Stimulated activated CD8-positive, alpha-beta memory T cell treated with anti-CD3 and anti-CD28 coated beads, Interleukin-4, amount 100 ng/mL, for 4 hours (primary cell): ENCODE results near the gene CPEB3.
"Not testable (repeated sequence)": the region's sequence is repeated elsewhere in the genome, so short reads cannot be mapped to it uniquely, and the experiment has no call there.

Experiments used
- DNase-seq, 2 donors: peaks; one replicate each; pipeline ENCODE4 v3.0.0-alpha.2; 2020; ENCODE audit warnings: low read depth in 2 of 2, low spot score in 1 of 2

Gene CPEB3

DNA sequence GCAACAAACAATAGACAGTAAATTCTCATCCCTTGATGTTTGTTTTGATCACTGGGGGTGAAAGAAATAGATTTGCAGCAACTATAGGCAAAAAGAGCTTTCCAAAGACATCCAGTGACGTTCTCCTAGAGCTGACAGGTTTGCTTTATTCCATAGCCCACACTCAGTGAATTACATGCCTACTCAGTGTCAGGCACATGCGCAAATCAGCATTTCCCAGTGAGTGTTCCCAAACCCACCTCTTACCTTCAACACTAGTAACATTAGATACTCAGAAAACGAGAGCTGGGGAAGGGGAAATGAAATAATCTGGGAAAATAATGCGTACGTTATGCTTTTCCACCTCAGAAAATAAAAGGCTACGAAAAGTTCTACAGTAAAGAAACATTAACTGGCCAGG, 144.1 kb downstream of the CPEB3 start:
- DNase-seq = no peak

DNA sequence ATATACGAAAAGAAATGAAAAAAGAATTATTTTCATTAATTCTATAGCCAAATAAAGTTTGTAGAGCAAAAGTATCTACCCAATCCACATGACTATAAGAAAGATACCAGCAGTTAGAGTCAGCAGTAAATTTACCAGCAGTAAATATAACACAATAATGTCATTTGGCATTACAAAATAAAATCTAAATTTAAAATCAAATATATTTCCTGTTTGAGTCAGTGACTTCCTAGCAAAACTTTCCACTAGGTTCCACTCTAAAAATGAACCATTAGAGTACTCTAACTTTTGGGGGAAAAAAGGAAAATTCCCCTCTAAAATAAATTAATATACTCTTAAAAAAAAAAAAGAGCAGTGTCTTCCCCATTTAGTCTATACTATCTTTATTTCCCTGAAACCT, 144.8 kb downstream of the CPEB3 start:
- DNase-seq = no peak

DNA sequence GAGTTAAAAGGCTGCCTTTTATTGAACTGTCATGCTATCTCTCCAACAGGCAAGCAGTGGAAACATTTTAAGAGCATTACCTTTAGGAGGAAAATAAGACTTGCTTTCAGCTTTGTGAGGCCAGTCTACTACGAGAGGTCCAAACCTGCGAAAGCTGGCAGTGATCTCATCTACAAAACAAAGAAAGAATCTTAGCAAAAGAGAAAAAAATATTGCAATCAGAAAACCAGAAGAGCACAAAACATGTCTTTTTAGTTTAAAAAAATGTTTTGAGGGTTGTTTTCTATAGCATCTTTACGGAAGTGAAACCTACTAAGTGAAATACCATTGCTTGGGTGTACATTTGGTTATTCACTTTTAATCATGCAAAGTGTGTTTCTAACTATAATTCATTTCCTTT, 147.9 kb downstream of the CPEB3 start:
- DNase-seq = no peak

DNA sequence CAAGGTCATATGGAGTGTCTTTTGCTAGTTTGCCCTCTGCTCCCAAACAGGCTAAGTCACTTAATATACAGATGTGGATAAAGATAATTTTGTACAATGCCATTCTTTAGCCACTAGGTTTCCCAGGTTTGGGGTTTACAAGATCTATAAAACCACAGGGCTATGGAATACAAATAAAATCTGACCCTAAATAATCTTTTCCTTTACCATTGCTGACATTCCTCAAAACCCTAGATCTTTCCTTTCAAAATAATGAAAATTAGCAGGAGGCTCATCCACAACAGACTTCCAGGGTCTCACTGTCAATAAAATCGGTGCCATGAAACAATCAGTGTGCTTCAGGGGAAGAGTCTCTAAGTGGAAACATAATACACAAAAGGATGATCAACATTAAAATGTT, 148.4 kb downstream of the CPEB3 start:
- no peak for DNase-seq

DNA sequence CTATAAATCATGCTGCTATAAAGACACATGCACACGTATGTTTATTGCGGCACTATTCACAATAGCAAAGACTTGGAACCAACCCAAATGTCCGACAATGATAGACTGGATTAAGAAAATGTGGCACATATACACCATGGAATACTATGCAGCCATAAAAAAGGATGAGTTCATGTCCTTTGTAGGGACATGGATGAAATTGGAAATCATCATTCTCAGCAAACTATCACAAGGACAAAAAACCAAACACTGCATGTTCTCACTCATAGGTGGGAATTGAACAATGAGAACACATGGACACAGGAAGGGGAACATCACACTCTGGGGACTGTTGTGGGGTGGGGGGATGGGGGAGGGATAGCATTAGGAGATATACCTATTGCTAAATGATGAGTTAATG, 149.7 kb downstream of the CPEB3 start:
- DNase-seq = not testable (repeated sequence)

DNA sequence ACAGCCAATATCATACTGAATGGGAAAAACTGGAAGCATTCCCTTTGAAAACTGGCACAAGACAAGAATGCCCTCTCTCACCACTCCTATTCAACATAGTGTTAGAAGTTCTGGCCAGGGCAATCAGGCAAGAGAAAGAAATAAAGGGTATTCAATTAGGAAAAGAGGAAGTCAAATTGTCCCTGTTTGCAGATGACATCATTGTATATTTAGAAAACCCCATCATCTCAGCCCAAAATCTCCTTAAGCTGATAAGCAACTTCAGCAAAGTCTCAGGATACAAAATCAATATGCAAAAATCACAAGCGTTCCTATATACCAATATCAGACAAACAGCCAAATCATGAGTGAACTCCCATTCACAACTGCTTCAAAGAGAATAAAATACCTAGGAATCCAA, 156.8 kb downstream of the CPEB3 start:
- not testable (repeated sequence) for DNase-seq

DNA sequence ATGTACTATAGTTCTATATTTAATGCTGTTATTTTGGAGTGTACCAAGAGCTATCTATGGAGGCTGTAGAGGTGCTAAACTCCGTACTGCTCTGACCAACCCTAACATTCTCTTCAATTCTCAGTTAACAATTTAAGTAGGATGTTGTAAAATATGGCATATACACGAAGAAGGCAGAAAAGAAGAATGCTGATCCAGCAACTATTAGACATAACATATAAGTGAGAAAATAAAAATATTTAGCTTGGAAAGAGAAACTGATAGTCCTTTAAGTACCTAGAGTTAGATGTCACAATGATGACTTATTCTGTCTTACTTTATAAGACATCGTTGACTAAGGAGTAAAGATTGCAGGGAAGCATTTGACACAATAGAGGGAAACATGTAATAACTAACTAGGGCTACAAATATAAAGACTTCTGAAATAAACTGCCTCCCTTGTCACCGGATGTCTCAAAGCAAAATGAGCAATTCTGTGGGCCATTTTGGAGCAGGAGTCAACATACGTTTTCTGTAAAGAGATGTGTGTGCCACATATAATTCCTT, 159.5 kb downstream of the CPEB3 start:
- no peak for DNase-seq

DNA sequence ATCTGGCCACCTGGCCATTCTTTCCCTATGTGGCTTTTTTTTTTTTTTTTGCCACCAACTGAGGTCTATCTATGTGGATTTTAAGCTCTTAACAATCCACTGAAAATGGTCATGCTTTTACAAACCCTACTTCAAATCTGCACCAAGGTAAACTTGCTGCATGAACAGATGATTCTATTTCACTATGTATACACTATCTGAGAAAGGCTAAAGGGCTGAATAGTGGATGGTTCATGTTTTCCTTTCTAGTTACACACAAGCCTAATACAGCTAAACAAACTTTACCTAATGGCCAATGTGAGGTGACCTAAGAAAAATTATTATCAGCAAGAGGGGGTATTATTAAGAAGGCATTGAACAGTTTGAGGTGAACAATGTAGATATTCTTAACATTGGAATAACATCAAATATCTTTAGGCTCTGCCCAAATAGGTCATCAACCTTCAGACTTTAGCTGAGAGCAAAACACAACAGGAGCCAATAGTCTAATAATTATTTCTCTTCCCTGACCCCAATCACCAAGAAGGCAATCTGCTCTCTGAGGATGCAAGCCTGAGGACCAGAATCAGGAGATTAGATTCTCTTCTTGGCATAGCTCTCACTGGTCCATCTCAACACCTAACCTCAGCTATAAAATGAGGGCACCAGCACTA, 160.1 kb downstream of the CPEB3 start:
- DNase-seq = no peak

DNA sequence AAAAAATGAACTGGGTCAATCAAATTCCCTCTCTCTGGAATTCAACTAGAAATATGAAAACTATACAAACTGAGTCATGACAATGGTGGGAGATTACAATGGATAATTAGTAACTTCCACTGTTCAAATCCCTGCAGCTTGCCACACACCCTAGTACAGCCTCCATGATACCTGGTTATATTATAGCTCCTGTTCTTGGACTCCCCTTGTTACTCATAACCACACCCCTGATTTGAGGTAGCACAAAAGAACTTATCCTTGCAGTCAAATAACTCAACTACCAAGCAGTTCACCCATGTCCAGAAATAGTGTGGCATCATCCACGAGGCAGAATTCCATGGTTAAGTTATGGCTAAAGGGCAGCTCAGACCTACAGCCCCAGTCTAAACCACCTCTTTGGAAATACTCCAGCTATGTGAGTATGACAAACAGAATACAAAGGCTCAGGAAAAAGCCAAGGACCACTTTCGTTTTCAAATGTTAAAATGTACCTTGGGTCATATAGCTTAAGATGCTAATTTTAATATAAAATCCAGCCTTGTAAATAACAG, 164.7 kb downstream of the CPEB3 start:
- DNase-seq = no peak

DNA sequence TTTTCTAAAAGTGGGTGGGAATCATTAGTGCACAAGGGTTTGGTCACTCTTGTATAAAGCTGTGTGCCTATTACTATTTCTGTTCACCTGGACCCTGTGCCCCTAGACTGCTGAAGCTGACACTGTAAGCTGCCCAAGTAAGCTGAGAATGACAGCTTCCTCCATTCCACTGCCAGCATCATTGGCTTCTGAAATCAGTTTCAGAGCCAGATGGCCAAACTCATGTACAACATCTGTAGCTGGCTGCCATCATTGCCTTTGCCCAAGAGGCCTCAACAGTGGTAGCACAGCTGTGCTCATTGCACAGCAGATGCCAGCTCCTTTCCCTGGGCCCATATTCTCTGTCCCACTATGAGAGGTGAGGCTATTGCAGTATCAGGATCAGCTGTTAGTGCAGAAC, 165.7 kb downstream of the CPEB3 start:
- DNase-seq = no peak

DNA sequence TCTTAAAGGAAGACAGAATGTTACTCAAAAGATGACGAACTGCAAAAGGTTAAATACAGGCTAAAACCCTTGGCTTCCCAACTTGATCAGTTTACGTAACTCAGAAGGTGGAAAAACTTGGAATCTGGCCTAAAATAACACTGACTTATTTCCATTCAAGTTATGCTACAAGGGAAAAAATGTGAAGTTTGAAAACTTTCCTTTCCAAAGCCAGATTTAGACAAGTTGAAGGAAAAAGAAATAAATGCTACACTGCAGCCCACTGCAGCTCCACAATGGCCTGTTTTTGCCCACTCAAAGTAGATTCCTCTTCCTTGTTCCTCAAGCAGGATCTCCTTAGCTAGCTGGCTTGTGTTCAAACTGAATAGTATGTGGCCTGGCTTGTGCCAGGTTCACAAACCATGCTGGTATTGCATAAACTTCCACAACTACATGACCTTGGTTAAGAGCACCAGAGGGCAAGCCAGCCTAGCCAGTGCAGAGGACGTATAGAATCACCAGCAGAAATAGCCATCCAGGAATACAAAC, 166.2 kb downstream of the CPEB3 start:
- no peak for DNase-seq

DNA sequence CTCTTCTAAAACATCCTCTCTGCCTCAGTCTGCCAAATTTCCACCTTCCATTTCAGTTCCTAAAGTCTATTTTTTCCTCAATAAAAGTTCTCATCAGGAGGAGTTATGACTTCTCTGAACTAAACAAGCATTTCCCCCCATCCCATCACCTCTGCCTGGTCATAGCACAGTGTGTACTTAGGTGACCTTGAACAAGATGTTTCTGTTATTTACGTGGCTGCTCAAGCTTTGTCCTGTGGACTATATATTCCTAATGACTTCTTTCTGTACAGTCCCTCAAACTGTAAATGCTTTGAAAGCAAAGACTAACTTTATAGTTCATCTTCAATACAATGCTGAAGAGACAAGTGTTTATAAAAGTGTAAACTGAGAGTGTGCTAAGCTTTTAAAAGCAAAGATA, 166.9 kb downstream of the CPEB3 start:
- no peak for DNase-seq

DNA sequence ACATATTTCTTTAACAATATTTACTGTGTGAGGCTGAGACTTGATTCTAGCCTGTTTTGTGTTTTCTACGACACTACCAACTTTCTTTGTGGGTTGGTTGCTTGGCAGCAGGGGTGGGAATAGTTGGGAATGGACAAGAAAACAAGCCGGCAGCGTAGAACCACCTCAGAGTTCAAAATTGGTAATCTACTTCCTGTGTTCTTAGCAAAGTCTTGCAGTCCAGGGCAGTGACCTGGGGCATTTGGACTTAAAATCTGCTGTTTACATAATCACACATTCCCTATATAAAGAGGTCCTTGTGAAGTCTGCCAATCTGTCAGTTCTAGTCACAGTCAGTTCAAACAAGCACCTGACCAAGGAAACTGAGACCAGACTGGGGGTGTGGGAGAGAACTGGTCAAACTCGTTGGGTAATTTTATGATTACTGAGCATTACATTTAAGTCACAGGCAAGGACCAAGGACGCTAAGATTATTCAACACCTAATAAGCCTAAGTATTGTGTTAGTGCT, 167.9 kb downstream of the CPEB3 start:
- no peak for DNase-seq

DNA sequence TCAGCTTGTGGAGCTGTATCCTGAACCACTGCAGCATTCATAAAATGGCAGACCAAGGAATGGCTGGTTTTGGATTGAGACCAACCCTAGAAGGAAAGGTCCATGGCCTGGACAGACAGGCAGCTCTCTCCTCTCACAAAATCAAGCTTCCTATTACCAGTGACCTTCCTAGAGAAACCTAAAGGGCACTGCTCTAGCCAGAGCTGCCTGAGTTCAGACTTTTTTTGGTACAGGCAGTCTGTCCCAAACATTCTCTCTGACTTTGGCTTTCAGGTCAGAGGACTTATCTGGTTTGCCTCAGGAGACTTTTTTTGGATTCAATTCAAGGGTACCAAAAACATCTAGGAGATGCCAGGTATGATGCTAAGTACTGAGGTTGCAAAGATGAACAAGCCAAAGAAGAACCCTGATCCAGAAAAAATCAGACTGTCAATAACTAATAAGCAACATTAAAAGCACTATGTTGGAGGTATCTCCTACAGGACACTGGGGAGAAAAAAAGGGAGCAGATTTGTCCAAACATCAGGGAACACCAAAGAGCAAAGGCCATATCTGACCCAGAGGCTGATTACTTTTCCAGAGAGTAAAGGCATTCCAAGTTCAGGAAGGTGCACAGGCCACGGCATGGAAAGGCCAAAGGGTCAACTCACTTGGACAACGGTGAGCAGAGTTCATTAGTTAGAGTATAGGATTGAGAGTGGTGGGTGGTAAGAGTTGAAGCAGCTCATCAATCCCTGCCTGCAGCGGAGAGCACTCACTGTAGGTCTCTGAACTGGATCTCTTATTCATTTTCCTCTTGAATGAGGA, 169.0 kb downstream of the CPEB3 start:
- no peak for DNase-seq

DNA sequence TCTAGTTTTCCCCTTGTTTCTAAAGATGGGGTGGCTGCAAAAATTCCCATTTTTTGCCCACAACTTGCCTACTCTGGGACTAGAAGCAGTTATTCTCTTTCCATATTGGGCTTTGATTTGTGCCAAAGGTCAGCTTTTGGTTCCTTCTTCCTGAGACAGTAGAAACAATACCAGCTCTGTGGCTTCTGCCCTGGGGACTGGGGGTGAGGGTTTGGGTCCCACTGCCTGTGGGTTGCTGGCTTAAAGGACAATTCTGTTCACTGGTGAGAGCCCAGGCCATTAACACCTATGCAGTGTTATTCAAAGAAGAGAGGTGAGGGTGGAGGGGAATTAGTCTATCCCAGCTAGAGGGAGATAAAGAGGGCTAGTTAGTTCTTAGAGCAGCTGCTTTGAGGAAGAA, 171.5 kb downstream of the CPEB3 start:
- no peak for DNase-seq

DNA sequence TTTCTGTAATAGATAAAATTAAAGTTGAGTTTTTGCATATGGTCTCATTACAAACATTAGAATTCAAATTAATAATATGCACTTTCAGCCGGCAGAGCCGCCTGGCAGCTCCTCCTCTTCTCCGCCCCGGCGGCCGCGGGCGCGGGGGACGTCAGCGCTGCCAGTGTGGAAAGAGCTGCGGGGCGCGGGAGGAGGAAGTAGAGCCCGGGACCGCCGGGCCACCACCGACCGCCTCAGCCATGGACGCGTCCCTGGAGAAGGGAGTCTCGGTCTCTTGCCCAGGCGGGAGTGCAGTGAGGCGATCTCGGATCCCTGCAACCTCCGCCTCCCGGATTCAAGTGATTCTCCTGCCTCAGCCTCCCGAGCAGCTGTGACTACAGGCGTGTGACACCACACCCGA, 176.0 kb downstream of the CPEB3 start:
- not testable (repeated sequence) for DNase-seq

DNA sequence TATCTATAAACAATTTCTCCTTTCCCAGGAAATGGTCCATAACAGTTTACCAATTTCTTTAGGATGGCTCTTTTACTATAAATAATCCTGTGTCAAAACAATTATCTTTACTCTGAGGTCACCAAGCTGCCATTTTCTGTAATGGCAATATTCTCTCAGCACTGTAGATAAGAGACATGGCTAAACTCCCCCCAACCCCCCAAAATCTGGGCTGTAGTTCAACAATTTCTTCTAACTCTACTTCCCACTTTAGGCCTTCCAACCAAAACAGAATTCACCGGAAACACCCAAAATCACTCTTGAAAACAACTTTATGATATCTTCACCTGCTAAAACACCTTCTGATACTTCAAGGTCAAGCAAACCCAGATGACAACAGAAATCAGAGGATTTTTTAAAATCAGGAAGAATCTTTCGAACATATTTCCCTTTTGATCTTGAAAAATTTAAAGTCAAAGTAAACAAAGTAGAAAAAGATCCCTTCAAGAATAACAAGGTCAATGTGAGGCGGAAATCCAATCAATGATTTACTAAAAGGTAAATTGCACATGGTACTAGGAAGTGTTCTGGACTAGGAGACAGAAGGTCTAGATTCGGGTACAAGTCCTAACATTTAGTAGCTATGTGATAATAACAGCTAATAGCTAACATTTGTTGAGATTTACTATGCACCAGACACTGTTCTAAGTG, 176.8 kb downstream of the CPEB3 start:
- DNase-seq = no peak

DNA sequence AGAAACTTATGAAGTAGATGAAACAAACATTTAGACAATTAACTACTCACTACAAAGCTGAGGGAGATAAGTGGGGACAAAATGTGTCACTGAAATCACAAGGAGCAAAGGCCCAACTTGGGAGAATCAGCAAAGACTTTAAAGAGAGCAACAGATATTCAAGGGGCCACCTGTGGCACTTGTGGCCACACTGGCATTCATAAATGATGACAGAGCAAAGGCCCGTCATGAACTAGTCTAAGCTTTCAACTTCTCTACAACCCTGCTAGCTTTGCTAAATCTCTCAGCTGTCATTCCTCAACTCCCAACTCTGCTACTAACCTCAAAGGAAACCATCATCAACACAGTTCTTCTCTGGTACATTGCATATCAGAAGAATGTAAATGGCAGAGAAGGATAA, 178.4 kb downstream of the CPEB3 start:
- no peak for DNase-seq

DNA sequence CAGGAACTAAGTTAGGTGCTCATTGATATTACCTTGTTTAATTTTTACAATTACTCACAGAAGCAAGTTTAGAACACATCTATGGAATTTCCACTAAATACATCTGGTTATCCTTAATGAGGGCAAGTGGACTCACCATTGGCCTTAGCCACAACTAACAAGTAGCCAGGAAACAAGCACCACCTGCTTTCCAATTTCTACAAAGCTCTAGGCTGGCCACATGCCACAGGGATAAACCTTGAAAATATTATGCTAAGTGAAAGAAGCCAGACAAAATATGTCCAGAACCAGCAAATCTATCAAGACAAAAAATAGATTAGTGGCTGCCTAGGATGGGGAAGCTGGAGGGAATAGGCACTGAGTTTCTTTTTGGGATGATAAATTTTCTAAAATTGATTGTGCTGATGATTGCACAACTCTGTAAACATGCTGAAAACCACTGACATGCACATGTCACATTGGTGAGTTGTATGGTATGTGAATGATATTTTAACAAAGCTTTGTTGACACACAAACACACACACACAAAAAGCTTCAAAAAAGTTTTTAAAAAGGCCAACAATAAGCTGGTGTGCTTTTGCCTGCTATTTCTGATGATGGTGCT, 179.4 kb downstream of the CPEB3 start:
- DNase-seq = no peak

DNA sequence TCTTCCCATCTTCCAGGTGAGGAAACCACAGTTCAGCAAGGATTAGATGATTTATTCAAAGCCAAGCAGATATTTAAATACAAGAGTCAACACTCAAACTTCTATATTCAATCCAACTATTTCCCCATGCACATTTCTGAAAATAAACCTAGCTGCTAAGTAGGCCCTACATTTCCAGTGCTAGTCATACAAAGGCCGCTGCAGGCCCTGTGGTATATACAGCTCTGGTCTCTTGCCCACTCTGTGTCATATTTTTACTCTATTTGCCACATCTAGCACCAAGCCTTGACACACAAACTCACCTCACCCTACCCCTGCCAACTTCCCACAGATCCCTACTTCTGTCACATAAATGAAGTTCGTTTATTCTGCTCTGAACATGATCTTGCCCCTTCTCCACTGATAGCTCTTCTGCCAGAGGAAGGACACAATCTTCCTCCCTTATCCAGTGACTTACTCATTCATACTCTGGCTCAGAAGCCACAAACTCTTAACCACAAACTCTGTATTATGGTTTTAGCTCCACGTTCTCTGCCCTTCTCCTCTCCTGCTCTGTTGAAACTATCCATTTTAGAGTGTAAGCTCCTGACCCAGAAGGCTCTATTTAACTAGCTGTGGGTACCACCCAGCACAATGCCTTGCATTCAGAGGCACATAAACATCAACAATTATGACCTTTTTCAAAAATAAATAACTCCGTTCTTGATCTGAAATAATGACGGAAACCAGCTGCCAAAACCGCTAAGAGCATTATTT, 180.7 kb downstream of the CPEB3 start:
- DNase-seq = no peak
